ENCODE measurements around the gene BCAP31. TPM values are rescaled to one million over a fixed set of nuclear protein-coding genes. Genes with fewer than 3 reads are reported as not detected.

BCAP31 gene
- total RNA-seq, 2 experiments from 2014 or later: 42.1 to 43.1 TPM

DNA sequence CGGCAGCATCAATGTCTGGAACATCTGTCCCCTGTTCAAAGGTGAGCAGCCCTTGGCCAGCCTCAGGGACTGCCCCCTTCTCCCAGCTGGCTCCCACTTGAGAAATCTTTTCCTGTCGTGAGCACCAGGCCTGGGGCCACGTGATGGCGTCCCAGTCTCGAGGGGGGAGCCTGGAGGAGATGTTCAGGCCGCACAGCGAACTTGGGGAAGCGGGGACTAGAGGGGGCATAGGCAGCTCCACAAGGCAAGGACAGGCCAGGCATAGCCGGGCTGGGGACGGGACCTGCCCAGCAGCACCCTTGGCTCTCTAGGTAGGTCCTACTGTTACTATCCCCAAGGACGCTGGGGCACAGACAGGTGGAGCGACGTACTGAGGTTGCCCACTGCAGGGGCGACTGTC is 33.7 kb downstream of the BCAP31 start:
- intact Hi-C loops (cut with DNase I, micrococcal nuclease): no loop called here
- Histone ChIP-seq H3K4me3 (ENCODE audit: low read length) (no peak overlapping the region), H3K27me3 (ENCODE audit: control insufficient read depth in 1 of 2, insufficient read depth in 2 of 2, low read length in 2 of 2) (peaks cover 0 to 3% of the 10 kb centered on the region in 2 experiments), H3K4me1 (ENCODE audit: insufficient read depth, low read length) (peaks cover 6% of the 10 kb centered on the region), H3K27ac (ENCODE audit: low read depth in 1 of 2, low read length in 2 of 2) (no peak overlapping the region), H3K9me3 (ENCODE audit: control insufficient read depth in 1 of 2, insufficient read depth in 1 of 2, low read length in 2 of 2) (no peaks in the 10 kb centered on the region), H3K36me3 (ENCODE audit: insufficient read depth, low read length) (no peaks in the 10 kb centered on the region)
- TF ChIP-seq, protein P1, sequence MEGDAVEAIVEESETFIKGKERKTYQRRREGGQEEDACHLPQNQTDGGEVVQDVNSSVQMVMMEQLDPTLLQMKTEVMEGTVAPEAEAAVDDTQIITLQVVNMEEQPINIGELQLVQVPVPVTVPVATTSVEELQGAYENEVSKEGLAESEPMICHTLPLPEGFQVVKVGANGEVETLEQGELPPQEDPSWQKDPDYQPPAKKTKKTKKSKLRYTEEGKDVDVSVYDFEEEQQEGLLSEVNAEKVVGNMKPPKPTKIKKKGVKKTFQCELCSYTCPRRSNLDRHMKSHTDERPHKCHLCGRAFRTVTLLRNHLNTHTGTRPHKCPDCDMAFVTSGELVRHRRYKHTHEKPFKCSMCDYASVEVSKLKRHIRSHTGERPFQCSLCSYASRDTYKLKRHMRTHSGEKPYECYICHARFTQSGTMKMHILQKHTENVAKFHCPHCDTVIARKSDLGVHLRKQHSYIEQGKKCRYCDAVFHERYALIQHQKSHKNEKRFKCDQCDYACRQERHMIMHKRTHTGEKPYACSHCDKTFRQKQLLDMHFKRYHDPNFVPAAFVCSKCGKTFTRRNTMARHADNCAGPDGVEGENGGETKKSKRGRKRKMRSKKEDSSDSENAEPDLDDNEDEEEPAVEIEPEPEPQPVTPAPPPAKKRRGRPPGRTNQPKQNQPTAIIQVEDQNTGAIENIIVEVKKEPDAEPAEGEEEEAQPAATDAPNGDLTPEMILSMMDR (IDR thresholded peaks at IDR 0.05): no peak
- Mint-ChIP-seq H3K27me3 (peaks cover 7% of the 10 kb centered on the region), H3K27ac (no peak overlapping the region), H3K36me3 (ENCODE audit: low read depth) (no peaks in the 10 kb centered on the region), H3K4me3 (no peak overlapping the region), H3K9me3 (no peaks in the 10 kb centered on the region), H3K4me1 (ENCODE audit: low read depth) (no peaks in the 10 kb centered on the region)
- DNase-seq: no peak
- ChIA-PET CTCF (no interaction called here), POLR2A (no interaction called here)
- no peak for ATAC-seq (ENCODE audit: poor library complexity)

DNA sequence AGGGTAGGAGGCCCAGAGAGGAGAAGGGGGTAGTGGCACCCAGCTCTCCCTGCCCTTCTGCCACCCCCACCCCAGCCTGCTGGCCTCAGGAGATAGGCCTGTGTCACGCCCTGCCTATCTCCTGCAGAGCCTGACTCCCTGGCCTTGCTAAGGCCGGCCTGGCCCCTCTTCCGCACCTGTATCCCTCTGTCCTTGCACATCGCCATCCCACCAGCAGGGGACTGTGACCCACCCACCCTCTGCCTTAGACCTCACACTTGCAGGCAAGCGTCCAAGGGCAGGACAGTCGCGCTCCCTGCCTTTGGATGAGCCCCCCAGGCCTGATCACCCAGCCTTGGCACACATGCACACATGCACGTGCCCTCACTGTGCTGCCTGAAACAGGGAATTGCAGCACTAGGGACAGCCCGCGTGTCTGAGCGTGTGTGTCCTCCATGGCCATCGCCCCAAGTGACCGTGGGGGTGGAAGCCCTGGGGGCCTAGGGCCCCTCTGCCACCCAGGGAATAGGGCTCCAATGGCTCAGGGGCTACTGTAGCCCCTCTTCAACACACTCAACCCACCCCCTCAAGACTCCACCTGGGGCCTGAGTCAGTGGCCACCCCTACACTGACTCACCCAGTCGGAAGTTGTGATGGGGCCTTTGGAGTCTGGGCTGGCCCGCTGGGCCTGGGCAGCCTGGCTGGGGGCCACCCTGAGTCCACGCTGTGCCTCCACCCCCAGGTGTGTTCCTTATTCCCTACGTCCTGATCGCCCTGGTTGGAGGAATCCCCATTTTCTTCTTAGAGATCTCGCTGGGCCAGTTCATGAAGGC is 34.3 kb downstream of the BCAP31 start:
- H3K36me3 Mint-ChIP-seq (ENCODE audit: low read depth): no peaks in the 10 kb centered on the region
- no peak for DNase-seq
- CTCF ChIA-PET: no interaction called here

DNA sequence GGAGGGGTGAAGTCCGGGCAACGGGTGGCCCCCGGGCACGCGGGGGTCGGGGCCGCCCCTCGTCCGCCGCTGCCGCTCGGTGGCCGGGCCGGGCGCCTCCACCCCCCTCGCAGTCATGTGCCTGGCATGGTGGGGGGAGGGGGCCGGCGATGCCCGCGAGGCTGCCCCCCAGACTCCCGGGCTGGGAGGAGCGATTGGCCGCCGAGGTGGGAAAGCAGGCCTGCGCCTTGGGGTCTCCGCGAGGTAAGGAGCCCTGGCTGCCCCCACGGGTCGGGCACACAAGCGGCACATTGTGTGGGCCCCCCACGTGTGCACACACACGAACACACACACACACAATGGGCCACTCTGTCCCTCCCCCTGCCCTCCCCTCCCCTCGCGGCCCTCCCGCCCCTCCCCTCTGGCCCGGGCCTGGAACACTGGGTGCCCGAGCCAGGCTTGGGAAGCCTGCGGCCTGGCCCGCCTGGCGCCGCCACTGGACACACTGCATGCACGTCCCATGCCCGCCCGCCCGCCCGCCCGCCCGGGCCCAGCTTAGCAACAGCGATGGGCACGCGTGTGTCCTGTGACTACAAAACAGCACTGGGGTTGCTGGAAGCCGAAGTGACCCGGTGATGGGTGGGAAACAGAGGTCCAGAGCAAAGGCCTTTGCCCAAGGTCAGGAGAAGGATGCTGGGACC is 35.1 kb downstream of the BCAP31 start:
- CTCF ChIA-PET: no interaction called here

More for the DNA sequence above, 34.3 kb downstream of the BCAP31 start:
- Mint-ChIP-seq H3K27me3 (peaks cover 7% of the 10 kb centered on the region), H3K9me3 (no peaks in the 10 kb centered on the region), H3K27ac (no peak overlapping the region), H3K4me3 (peak overlapping the region; percentile 45), H3K4me1 (ENCODE audit: low read depth) (no peaks in the 10 kb centered on the region)
- intact Hi-C loops (cut with DNase I, micrococcal nuclease): loop anchor here in 1 of 2 experiments (5.0 to 10.0 kb wide), 2 partner anchors 65 to 262 kb away; no protein-coding TSS in a partner anchor
- Histone ChIP-seq H3K4me1 (ENCODE audit: insufficient read depth, low read length) (peaks cover 6% of the 10 kb centered on the region), H3K36me3 (ENCODE audit: insufficient read depth, low read length) (no peaks in the 10 kb centered on the region), H3K9me3 (ENCODE audit: control insufficient read depth in 1 of 2, insufficient read depth in 1 of 2, low read length in 2 of 2) (no peaks in the 10 kb centered on the region), H3K27ac (ENCODE audit: low read depth in 1 of 2, low read length in 2 of 2) (no peak overlapping the region), H3K4me3 (ENCODE audit: low read length) (no peak overlapping the region), H3K27me3 (ENCODE audit: control insufficient read depth in 1 of 2, insufficient read depth in 2 of 2, low read length in 2 of 2) (peaks cover 0 to 3% of the 10 kb centered on the region in 2 experiments)
- POLR2A ChIA-PET: no interaction called here
- TF ChIP-seq, protein P1 (IDR thresholded peaks at IDR 0.05): no peak
- no peak for ATAC-seq (ENCODE audit: poor library complexity)

More for the DNA sequence above, 35.1 kb downstream of the BCAP31 start:
- H3K4me1 Mint-ChIP-seq (ENCODE audit: low read depth): no peaks in the 10 kb centered on the region
- H3K9me3 Mint-ChIP-seq: no peaks in the 10 kb centered on the region
- no peak overlapping the region for H3K27ac Mint-ChIP-seq
- H3K4me3 Mint-ChIP-seq: no peak overlapping the region
- POLR2A ChIA-PET: no interaction called here
- DNase-seq (no peak), ATAC-seq (ENCODE audit: poor library complexity) (no peak)
- TF ChIP-seq, protein P1 (IDR thresholded peaks at IDR 0.05): no peak
- Histone ChIP-seq H3K9me3 (ENCODE audit: control insufficient read depth in 1 of 2, insufficient read depth in 1 of 2, low read length in 2 of 2) (no peaks in the 10 kb centered on the region), H3K27ac (ENCODE audit: low read depth in 1 of 2, low read length in 2 of 2) (no peak overlapping the region), H3K4me1 (ENCODE audit: insufficient read depth, low read length) (peaks cover 6% of the 10 kb centered on the region), H3K36me3 (ENCODE audit: insufficient read depth, low read length) (no peaks in the 10 kb centered on the region), H3K4me3 (ENCODE audit: low read length) (no peak overlapping the region), H3K27me3 (ENCODE audit: control insufficient read depth in 1 of 2, insufficient read depth in 2 of 2, low read length in 2 of 2) (peaks cover 0 to 3% of the 10 kb centered on the region in 2 experiments)
- H3K36me3 Mint-ChIP-seq (ENCODE audit: low read depth): no peaks in the 10 kb centered on the region
- intact Hi-C loops (cut with DNase I, micrococcal nuclease): loop anchor here in 1 of 2 experiments (5.0 to 10.0 kb wide), 2 partner anchors 66 to 263 kb away; no protein-coding TSS in a partner anchor
- peaks cover 7% of the 10 kb centered on the region for H3K27me3 Mint-ChIP-seq
